ENCODE results near the gene RNF5.

DNA sequence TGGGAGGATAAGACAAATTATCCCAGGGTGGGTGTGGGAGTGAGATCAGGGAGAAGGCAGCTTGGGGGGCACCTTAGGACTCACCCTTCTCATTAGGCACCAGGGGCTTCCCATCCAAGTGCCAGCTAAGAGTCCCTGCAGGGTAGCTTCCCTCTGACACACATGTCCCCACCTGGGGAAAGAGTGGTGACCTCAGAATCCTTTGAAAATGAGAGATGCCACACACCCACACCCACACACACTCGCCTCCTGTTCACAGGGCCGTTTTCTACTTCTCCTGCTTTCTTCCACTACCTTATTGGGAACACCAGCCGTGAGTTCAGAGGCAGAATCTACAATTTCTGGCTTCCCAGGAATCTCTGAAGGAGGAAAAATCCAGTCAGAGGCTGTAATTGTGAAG is 4.8 kb downstream of the RNF5 start:
- TF ChIP-seq LEF1 (IDR thresholded peaks at IDR 0.05; ENCODE audit: borderline replicate concordance), result no peak
- no peak for TF ChIP-seq FOXM1 (IDR thresholded peaks at IDR 0.05; ENCODE audit: borderline replicate concordance)
- TF ChIP-seq BHLHE40 (IDR thresholded peaks at IDR 0.05; ENCODE audit: borderline replicate concordance), result no peak

All from HEK293T (cell line).